GM12891 (cell line): ENCODE results near the gene SPINK6.

Experiments used
- PAX5 ChIP-seq: IDR thresholded peaks from 2 replicates; pipeline ENCODE4 v1.6.1; 2011; ENCODE audit warnings: low read length, moderate library complexity, mild to moderate bottlenecking; ENCODE audit not compliant: insufficient read depth, severe bottlenecking
- POLR2A ChIP-seq: IDR thresholded peaks from 2 replicates; pipeline ENCODE4 v1.6.1; 2011; ENCODE audit warnings: low read depth, low read length, control low read depth
- POLR2AphosphoS5 ChIP-seq: IDR thresholded peaks from 2 replicates; pipeline ENCODE4 v1.6.1; 2011; ENCODE audit warnings: low read depth, low read length, control low read depth
- POU2F2 ChIP-seq: IDR thresholded peaks from 2 replicates; pipeline ENCODE4 v1.6.1; 2011; ENCODE audit warnings: low read depth, mild to moderate bottlenecking, control low read depth, low read length, moderate library complexity
- SPI1 ChIP-seq: IDR thresholded peaks from 2 replicates; pipeline ENCODE4 v1.6.1; 2011; ENCODE audit warnings: low read depth, low read length, control low read depth
- TAF1 ChIP-seq: IDR thresholded peaks from 2 replicates; pipeline ENCODE4 v1.6.1; 2011; ENCODE audit warnings: low read depth, low read length, control low read depth

DNA sequence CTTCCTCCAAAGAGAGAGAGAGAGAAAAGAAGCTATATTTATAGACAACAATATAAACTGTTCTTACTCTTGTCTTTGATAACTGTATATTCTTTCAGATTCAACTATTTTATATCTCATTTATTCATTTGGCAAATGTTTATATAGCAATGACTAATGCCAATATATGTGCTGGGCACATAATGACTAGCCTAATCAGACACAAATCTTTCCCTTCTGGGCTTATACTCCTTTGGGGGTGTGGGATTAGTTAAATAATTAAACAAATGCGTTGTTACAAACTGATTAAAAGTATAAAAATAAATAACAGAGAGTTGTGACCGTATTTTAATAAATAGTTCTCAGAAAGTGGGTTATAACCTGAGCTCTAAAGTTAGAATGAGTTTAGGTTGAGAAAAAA lies 30.5 kb upstream of the SPINK6 start:
- TF ChIP-seq POLR2AphosphoS5 (no peak), POLR2A (no peak), TAF1 (no peak), PAX5 (no peak), SPI1 (no peak), POU2F2 (no peak)
